HG02884 (cell line): ENCODE measurements around the gene COL4A6.

Experiments
- ATAC-seq: cut with Tn5 transposase; IDR thresholded peaks from one replicate; pipeline ENCODE4 v1.9.1; 2021; ENCODE audit warnings: mild to moderate bottlenecking, moderate library complexity; ENCODE audit not compliant: unreplicated experiment

COL4A6 gene

GRCh38 chrX:108285356-108285755 is 152.9 kb downstream of the COL4A6 start:
- no peak for ATAC-seq

GRCh38 chrX:108275732-108276131 is 162.5 kb downstream of the COL4A6 start:
- no peak for ATAC-seq

- no peak for ATAC-seq
Measured at GRCh38 chrX:108271397-108271787, 166.8 kb downstream of the COL4A6 start.

- ATAC-seq = no peak
Measured at GRCh38 chrX:108270739-108271396, 167.4 kb downstream of the COL4A6 start.

GRCh38 chrX:108270280-108270679 is 167.9 kb downstream of the COL4A6 start:
- ATAC-seq = no peak

- no peak for ATAC-seq
Measured at GRCh38 chrX:108268434-108269080, 169.7 kb downstream of the COL4A6 start.

- ATAC-seq = no peak
Measured at GRCh38 chrX:108267557-108267956, 170.7 kb downstream of the COL4A6 start.

- no peak for ATAC-seq
Measured at GRCh38 chrX:108264376-108264775, 173.8 kb downstream of the COL4A6 start.

GRCh38 chrX:108261549-108262203 is 176.5 kb downstream of the COL4A6 start:
- no peak for ATAC-seq

GRCh38 chrX:108257556-108257955 is 180.7 kb downstream of the COL4A6 start:
- ATAC-seq = no peak

GRCh38 chrX:108254636-108255035 is 183.6 kb downstream of the COL4A6 start:
- ATAC-seq = no peak

GRCh38 chrX:108250654-108251579 is 187.3 kb downstream of the COL4A6 start:
- no peak for ATAC-seq

- no peak for ATAC-seq
Measured at GRCh38 chrX:108246304-108246954, 191.8 kb downstream of the COL4A6 start.

- no peak for ATAC-seq
Measured at GRCh38 chrX:108245462-108245861, 192.8 kb downstream of the COL4A6 start.

- ATAC-seq = no peak
Measured at GRCh38 chrX:108235986-108236385, 202.2 kb downstream of the COL4A6 start.

GRCh38 chrX:108230574-108230973 is 207.6 kb downstream of the COL4A6 start:
- ATAC-seq = no peak

- peak; percentile 65 for ATAC-seq
Measured at GRCh38 chrX:108224727-108225621, 213.2 kb downstream of the COL4A6 start.

GRCh38 chrX:108224218-108224617 is 214.0 kb downstream of the COL4A6 start:
- no peak for ATAC-seq

GRCh38 chrX:108223585-108223984 is 214.6 kb downstream of the COL4A6 start:
- ATAC-seq = no peak
